ENCODE data around the gene URM1.
"Not testable (repeated sequence)": the region's sequence is repeated elsewhere in the genome, so short reads cannot be mapped to it uniquely, and the experiment has no call there.

URM1 gene

DNA sequence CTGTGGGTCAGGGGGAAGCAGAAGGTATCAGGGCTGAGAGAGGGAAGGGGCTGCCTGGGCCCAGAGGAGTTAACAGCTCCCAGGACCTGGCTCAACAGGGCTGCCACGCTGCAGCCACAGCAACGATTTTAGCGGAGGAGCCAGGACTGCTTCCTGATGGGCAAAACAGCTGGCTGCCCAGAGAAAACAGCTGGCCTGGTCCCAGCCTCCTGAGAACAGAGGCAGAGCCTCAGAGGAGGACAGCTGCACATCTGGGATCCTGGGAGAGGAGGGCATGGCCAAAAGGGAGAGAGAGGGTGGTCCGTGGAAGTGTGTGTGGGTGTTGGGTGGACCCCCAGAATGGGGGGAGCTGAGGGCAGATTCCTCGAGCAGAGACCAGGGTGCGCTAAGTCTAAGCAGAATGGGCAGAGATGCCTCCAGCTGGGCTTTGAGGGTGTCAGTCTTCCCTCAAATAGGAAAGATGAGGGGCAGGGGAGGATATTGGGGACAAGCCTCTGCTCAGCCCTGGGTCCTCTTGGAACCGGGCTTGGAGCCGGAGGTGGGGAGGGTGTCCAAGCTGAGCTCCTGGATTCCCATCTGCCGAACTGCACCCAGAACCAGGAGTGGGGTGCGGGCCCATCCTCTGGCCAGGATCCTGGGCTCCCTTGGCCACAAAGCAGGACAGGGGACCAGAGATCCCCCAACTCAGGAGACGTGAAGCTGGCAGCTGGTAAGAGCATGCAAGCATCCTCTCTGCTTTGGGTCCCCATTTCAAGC lies 40.4 kb downstream of the URM1 start:
- DNase-seq, result no peak

GRCh38 chr9:128412120-128412790 lies 41.1 kb downstream of the URM1 start:
- peak; percentile 56 for DNase-seq

DNA sequence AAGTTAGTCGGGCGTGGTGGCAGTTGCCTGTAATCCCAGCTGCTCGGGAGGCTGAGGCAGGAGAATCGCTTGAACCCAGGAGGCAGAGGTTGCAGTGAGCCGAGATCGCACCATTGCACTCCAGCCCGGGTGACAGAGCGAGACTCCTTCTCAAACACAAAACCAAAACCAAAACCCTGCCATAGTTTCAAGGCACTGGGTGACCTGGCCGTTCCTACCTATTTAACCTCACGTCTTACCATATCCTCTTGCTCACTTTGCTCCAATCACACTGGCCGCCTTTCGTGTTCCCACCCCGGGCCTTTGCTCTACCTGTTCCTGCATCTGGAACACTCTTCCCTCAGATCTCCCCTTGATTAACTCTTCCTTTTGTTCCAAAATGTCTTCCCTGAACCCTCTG lies 42.6 kb downstream of the URM1 start:
- not testable (repeated sequence) for DNase-seq

- no peak for DNase-seq
These were observed 43.3 kb downstream of the URM1 start for GRCh38 chr9:128414461-128414860.

GRCh38 chr9:128415281-128415680 lies 44.1 kb downstream of the URM1 start:
- DNase-seq, result no peak

DNA sequence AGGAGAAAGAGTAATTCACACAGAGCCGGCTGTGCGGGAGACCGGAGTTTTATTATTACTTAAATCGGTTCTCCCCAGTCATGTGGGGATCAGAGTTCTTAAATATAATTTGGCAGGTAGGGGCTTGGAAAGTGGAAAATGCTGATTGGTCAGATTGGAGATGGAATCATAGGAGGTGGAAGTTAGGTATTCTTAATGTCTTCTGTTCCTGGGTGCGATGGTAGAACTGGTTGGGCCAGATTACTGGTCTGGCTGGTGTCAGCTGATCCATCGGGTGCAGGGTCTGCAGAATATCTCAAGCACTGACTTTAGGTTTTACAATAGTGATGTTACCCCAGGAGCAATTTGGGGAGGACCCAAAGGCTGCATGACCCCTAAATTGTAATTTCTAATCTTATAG lies 44.8 kb downstream of the URM1 start:
- DNase-seq, result no peak

GRCh38 chr9:128416432-128417019 lies 45.4 kb downstream of the URM1 start:
- DNase-seq, result no peak

DNA sequence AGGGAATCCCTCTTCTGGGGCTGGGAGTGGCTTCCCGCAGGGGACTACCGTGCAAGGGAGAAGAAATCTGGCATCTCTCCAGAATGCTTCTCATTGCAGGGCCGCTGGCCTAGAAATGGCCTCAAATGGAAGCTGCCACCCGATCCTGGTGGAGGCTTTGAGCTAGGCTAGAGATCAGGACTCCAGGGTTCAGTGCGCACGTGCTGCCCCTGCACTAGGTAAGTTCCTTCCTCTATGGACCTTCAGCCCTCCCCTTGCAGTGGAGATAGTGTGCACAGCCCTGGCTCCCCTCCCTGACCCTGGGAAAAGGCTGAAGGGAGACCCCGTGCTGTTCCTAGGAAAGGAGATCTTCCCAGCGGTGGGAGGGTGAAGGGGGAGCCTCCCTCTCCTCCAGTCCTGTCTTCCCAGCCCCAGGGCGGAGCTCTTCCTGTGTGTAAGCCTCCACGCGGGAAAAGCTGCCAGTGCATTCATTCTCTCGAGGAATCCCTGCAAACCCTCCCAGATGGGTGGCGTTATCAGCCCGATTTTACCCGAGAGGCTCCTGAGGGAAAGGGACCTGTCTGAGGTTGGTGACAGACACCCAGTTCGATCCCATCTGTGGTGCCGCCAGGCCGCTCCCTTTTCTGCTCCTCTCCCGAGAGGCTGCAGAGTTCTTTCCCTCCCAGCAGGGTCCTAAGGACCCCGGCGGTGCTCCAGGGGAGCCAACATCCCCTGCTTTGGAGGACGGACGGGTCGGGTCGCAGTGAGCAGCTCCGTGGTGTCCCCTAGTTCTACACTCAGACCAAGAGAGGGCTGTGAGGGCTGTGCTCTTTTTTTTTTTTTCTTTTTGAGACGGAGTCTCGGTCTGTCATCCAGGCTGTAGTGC lies 48.1 kb downstream of the URM1 start:
- DNase-seq, result peak; percentile 41

DNA sequence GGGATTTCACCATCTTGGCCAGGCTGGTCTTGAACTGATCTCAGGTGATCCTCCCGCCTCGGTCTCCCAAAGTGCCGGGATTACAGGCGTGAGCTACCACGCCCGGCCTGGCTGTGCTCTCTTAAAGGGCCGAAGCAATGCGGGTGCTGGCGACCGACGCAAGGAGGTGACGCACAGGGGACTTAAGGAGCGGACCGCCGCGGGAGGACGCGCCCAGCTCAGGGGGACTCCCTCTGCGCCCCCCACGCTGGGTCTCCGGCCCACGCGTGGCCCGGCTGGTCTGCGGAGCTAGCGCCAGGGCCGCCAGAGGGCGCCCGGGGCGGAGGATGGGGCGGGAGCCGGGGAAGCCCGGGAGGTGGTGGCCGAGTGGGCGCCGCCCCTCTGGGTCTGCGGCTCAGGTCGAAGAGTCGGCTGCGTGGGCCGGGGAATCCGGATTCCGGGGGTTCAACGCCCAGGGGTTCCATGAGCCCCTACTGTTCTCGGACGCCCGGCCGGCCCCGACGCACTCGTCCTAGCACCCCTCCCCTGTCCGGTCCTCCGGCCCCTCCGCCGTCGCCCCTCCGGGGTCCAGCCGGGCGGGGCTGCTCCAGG lies 49.0 kb downstream of the URM1 start:
- peak; percentile 58 for DNase-seq

GRCh38 chr9:128420651-128421481 lies 49.7 kb downstream of the URM1 start, which contains the start of gene CERCAM:
CERCAM (plus strand) TSS chr9:128420857; CDS start chr9:128420878, 21 bp downstream.
- DNase-seq, result peak; percentile 51

- DNase-seq, result peak; percentile 24
These were observed 50.4 kb downstream of the URM1 start for GRCh38 chr9:128421482-128421996.

- not testable (repeated sequence) for DNase-seq
These were observed 51.0 kb downstream of the URM1 start for GRCh38 chr9:128422022-128422782.

- DNase-seq, result no peak
These were observed 51.6 kb downstream of the URM1 start for GRCh38 chr9:128422783-128423150.

DNA sequence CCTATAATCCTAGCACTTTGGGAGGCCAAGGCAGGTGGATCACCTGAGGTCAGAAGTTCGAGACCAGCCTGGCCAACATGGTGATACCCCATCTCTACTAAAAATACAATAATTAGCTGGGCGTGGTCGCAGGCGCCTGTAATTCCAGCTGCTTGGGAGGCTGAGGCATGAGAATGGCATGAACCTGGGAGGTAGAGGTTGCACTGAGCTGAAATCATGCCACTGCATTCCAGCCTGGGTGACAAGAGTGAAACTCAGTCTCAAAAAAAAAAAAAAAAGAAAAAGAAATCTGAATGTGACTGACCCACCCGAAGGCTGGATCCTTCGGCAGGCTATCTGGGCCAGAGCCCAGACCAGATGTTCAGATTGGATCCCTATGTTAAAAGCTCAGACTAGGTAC lies 52.2 kb downstream of the URM1 start:
- DNase-seq, result not testable (repeated sequence)

DNA sequence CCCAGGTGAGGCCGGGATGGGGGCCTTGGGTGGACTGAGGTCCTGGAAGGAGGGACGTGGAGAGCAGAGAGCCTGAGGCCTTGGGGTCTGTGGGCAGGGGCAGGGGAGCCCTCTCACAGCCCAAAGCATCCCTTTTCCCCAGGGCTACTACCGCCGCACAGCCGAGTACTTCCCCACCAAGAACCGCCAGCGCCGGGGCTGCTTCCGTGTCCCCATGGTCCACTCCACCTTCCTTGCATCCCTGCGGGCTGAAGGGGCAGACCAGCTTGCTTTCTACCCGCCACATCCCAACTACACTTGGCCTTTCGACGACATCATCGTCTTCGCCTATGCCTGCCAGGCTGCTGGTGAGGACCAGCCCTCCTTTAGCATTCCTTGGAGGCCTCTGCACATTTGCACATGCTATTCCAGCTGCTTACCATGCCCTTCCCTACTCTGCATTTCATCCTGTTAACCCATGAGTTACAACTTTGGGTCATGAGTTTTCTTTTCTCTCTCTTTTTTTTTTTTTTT lies 53.1 kb downstream of the URM1 start:
- DNase-seq, result no peak

- DNase-seq, result peak; percentile 20
These were observed 57.7 kb downstream of the URM1 start for GRCh38 chr9:128428644-128429512.

DNA sequence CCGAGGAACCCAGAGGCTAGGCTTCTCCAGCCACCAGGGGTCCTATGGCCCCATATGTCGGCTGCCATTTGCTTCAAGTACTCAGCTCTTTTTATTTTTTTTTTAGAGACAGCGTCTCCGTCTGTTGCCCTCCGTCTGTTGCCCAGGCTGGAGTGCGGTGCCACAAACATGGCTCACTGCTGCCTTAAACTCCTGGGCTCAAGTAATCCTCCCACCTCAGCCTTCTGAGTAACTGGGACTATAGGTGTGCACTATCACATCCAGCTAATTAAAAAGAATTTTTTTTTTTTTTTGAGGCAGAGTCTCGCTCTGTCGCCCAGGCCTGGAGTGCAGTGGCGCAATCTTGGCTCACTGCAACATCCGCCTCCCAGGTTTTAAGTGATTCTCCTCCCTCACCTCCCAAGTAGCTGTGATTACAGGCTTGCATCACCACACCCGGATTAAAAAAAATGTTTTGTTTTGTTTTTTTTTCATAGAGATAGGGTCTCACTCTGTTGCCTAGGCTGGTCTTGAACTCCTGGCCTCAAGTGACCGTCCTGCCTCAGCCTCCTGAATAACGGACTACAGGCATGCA lies 58.4 kb downstream of the URM1 start:
- DNase-seq, result no peak

GRCh38 chr9:128431207-128431606 lies 60.0 kb downstream of the URM1 start:
- no peak for DNase-seq

- DNase-seq, result no peak
These were observed 63.2 kb downstream of the URM1 start for GRCh38 chr9:128434340-128434739.
